Endometrial microvascular endothelial cells (primary cell): ENCODE results near the gene RAB19. TPM values are rescaled to one million over a fixed set of nuclear protein-coding genes. Genes with fewer than 3 reads are reported as not detected.
"Not testable (repeated sequence)": the region's sequence is repeated elsewhere in the genome, so short reads cannot be mapped to it uniquely, and the experiment has no call there.

Experiments used
- in situ Hi-C: cut with HindIII; loops from 2 replicates; pipeline ENCODE4 v1.10.0; 2017; ENCODE audit warnings: low sequenced_read_pairs, low pct_unique_long_range_greater_than_20kb; ENCODE audit errors: inconsistent ontology term
- total RNA-seq: library from RNA; depleted of rRNA; stranded (reverse); fragments of >200 nt; gene quantifications from one replicate; pipeline ENCODE4 v1.2.3, GENCODE V29; 2015; ENCODE audit errors: inconsistent ontology term

RAB19 gene
- total RNA-seq, 1 donor from 2014 or later = not detected

GRCh38 chr7:140441519-140441918, 37.7 kb downstream of the RAB19 start:
- in situ Hi-C loops = no loop called here

- in situ Hi-C loops = no loop called here
These were observed 42.6 kb downstream of the RAB19 start for GRCh38 chr7:140446467-140446866.

- in situ Hi-C loops = no loop called here
These were observed 44.0 kb downstream of the RAB19 start for GRCh38 chr7:140447841-140448240.

GRCh38 chr7:140448781-140449480, 45.1 kb downstream of the RAB19 start:
- in situ Hi-C loops = no loop called here

GRCh38 chr7:140451716-140452115, 47.9 kb downstream of the RAB19 start:
- in situ Hi-C loops = no loop called here

GRCh38 chr7:140453273-140453672, 49.4 kb downstream of the RAB19 start:
- in situ Hi-C loops = no loop called here

- in situ Hi-C loops = not testable (repeated sequence)
These were observed 50.2 kb downstream of the RAB19 start for GRCh38 chr7:140453785-140454656.

GRCh38 chr7:140454657-140455015, 50.8 kb downstream of the RAB19 start:
- in situ Hi-C loops = no loop called here

GRCh38 chr7:140455743-140456142, 51.9 kb downstream of the RAB19 start:
- in situ Hi-C loops = no loop called here

GRCh38 chr7:140456551-140457051, 52.7 kb downstream of the RAB19 start:
- in situ Hi-C loops = no loop called here

- in situ Hi-C loops = no loop called here
These were observed 54.3 kb downstream of the RAB19 start for GRCh38 chr7:140458201-140458600.

GRCh38 chr7:140458916-140459315, 55.1 kb downstream of the RAB19 start:
- in situ Hi-C loops = no loop called here

GRCh38 chr7:140463111-140463510, 59.3 kb downstream of the RAB19 start:
- in situ Hi-C loops = no loop called here

- in situ Hi-C loops = no loop called here
These were observed 72.0 kb downstream of the RAB19 start for GRCh38 chr7:140475747-140476333.

- in situ Hi-C loops = no loop called here
These were observed 72.9 kb downstream of the RAB19 start for GRCh38 chr7:140476698-140477261.

Other genes with a start within 250 kb of the RAB19 start
- gene KDM7A, start 227.1 kb upstream of the RAB19 start, total RNA-seq = 2.4 TPM
- gene SLC37A3, start 5.5 kb upstream of the RAB19 start, total RNA-seq = 42.7 TPM
- gene MKRN1, start 75.4 kb downstream of the RAB19 start, total RNA-seq = 50.1 TPM
- gene DENND2A, start 236.8 kb downstream of the RAB19 start, total RNA-seq = not detected